C4-2B (cell line): Measurements from ENCODE around the gene EPS8L3.

Experiments used
- CTCF ChIP-seq: fragments of 450-650 bp; conservative IDR thresholded peaks from 2 replicates; pipeline ENCODE4 v1.5.1; 2017; ENCODE audit warnings: mild to moderate bottlenecking
- ZFX ChIP-seq: fragments of 450-650 bp; IDR thresholded peaks from 2 replicates; pipeline ENCODE4 v1.6.1; 2017

- TF ChIP-seq CTCF (no peak), ZFX (no peak)
Measured at GRCh38 chr1:109750241-109750882, 13.4 kb downstream of the EPS8L3 start.
